ENCODE results near the gene PAM. TPM values are rescaled to one million over a fixed set of nuclear protein-coding genes. Genes with fewer than 3 reads are reported as not detected.

PAM gene
- total RNA-seq, 2 donors from 2014 or later = 2,512 to 4,531 TPM

DNA sequence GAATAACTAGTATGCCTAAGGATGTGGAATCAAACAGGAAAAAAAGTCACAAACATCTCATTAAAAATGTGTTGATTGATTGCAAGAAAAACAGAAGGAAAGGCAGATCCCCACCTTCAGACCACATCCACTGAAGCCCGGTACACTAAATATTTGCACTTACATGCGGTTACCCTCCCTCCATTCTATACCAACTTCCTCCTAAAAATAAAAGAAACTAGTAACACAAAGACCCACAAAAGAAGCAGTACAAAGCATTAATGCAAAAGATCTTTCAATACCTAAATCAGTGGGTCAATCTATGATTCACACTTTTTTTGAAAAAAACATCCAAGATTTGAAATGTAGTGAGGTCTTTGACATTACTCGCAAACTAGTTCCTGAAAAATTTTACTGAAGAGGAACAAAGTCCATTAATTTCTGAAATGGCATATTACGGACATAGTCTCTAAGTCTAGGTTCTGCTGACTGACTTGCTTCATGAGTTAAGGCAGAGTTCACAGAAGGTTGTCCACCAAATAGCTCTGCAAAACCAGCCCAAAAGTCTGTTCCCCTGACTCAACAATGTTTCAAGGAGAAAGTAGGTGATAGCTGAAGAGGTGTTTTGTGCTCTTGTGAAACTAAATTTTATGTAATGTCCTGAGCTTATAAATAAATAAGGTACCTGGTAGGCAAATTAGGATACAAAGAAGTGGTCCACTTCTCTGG is 100.7 kb downstream of the PAM start:
- no peaks in the 10 kb centered on the region for H3K36me3 ChIP-seq
- no peaks in the 10 kb centered on the region for H3K4me1 ChIP-seq
- no peaks in the 10 kb centered on the region for H3K27me3 ChIP-seq
- H3K4me3 ChIP-seq = no peak overlapping the region
- no peaks in the 10 kb centered on the region for H3K9me3 ChIP-seq
- TF ChIP-seq, protein P1, sequence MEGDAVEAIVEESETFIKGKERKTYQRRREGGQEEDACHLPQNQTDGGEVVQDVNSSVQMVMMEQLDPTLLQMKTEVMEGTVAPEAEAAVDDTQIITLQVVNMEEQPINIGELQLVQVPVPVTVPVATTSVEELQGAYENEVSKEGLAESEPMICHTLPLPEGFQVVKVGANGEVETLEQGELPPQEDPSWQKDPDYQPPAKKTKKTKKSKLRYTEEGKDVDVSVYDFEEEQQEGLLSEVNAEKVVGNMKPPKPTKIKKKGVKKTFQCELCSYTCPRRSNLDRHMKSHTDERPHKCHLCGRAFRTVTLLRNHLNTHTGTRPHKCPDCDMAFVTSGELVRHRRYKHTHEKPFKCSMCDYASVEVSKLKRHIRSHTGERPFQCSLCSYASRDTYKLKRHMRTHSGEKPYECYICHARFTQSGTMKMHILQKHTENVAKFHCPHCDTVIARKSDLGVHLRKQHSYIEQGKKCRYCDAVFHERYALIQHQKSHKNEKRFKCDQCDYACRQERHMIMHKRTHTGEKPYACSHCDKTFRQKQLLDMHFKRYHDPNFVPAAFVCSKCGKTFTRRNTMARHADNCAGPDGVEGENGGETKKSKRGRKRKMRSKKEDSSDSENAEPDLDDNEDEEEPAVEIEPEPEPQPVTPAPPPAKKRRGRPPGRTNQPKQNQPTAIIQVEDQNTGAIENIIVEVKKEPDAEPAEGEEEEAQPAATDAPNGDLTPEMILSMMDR (IDR thresholded peaks at IDR 0.05) = no peak
- no peak for DNase-seq (ENCODE audit: low spot score)
- no peak overlapping the region for H3K27ac ChIP-seq

DNA sequence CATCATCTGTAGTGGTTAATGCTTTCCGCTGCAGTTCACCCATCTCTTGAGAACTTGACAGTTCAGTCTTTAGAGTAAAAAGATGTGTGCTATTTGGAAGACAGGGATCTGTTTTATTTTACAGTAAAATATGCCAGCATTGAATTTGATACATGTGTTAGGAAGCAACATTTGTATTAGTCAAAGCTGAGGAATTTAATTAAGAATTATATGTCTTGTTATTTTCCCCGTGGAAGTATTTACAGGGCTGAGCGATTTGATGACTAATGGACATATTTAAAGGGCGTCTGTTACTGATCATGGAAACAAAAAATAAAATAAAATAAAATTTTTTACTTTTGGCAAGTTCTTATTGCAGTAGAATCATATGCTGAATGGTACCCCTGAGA is 101.3 kb downstream of the PAM start:
- no peaks in the 10 kb centered on the region for H3K4me1 ChIP-seq
- no peaks in the 10 kb centered on the region for H3K27me3 ChIP-seq
- H3K9me3 ChIP-seq = no peaks in the 10 kb centered on the region
- H3K4me3 ChIP-seq = no peak overlapping the region
- TF ChIP-seq, protein P1 (IDR thresholded peaks at IDR 0.05) = no peak
- peak overlapping the region in 1 of 2 donors; percentile 24 for H3K27ac ChIP-seq
- DNase-seq (ENCODE audit: low spot score) = no peak
- H3K36me3 ChIP-seq = no peaks in the 10 kb centered on the region

DNA sequence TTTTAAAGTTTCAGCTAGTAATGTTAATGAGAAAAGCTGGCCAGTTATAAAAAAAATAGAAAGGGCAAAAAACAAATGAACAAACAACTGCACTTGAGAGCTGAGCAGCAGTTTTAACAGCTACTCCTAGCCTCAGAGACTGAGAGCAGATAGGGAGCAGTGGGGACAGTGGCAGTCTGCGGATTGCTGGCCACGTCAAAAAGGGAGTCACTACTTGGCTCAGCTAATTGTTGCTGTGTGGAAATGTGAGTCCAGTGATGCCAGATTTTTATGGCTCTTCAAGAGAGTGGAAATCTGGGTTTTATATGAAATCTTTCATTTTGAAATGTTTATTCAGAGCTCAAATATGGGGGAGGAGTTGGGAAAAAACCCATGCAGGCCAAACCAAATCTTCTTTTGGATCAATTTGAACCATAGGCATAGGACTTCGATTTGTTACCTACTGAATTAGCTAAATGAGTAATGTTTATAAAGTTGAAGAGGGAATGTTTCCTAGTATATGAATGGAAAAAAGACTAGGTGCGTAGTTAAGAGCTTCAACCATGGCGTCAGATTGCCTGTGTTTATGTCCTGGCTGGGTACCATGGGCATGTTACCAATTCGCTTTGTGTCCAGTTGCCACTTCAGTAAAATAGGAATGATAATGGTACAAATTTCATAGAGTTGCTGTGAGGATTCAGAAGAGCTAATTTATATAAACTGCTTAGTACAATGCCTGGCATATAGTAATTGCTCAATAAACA is 102.1 kb downstream of the PAM start:
- H3K36me3 ChIP-seq = no peaks in the 10 kb centered on the region
- H3K4me1 ChIP-seq = no peaks in the 10 kb centered on the region
- peak overlapping the region in 1 of 2 donors; percentile 26 for H3K27ac ChIP-seq
- H3K4me3 ChIP-seq = no peak overlapping the region
- H3K27me3 ChIP-seq = no peaks in the 10 kb centered on the region
- TF ChIP-seq, protein P1 (IDR thresholded peaks at IDR 0.05) = no peak
- H3K9me3 ChIP-seq = no peaks in the 10 kb centered on the region
- peak; percentile 68 for DNase-seq (ENCODE audit: low spot score)

DNA sequence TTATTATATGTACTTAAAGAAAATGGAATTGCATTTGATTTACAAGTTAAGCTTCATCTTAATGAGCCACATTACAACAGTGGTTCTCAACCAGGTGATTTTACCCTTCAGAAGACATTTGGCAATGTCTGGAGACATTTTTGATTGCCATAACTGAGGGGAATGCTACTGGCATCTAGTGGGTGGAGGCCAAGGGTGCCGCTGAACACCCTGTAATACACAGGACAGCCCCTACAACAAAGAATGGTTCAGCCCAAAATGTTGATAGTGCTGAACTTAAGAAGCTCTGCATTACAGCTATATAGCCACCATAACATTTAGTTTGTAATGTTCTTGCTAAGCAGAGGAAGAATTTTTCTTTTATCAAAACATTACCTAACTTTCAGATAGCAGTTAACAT is 103.1 kb downstream of the PAM start:
- H3K4me3 ChIP-seq = no peak overlapping the region
- no peak for DNase-seq (ENCODE audit: low spot score)
- no peaks in the 10 kb centered on the region for H3K9me3 ChIP-seq
- H3K27ac ChIP-seq = no peak overlapping the region
- H3K4me1 ChIP-seq = no peaks in the 10 kb centered on the region
- no peaks in the 10 kb centered on the region for H3K27me3 ChIP-seq
- H3K36me3 ChIP-seq = no peaks in the 10 kb centered on the region
- TF ChIP-seq, protein P1 (IDR thresholded peaks at IDR 0.05) = no peak

DNA sequence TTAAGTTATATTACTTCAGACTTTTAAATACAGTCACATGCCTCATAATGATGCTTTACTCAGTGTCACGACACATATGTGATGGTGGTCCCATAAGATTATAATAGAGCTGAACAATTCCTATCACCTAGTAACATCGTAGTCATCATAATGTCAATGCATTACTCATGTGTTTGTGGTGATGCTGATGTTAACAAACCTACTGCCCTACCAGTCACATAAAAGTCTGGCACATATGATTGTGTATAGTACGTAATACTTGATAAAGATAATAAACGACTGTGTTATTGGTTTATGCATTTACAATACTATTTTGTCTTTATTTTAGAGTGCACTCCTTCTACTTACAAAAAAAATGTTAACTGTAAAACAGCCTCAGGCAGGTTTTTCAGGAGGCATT is 103.7 kb downstream of the PAM start:
- TF ChIP-seq, protein P1 (IDR thresholded peaks at IDR 0.05) = no peak
- H3K4me1 ChIP-seq = peaks cover 0 to 2% of the 10 kb centered on the region in 2 donors
- no peaks in the 10 kb centered on the region for H3K27me3 ChIP-seq
- no peak overlapping the region for H3K27ac ChIP-seq
- no peaks in the 10 kb centered on the region for H3K9me3 ChIP-seq
- no peak for DNase-seq (ENCODE audit: low spot score)
- H3K36me3 ChIP-seq = no peaks in the 10 kb centered on the region
- H3K4me3 ChIP-seq = no peak overlapping the region
